HEK293 (cell line): ENCODE data around the gene PHF3.

ENCODE experiments used
- CTCF ChIA-PET: fragments of 350-600 bp; formaldehyde crosslinking; extraction: SDS; loops from one replicate; lab custom pipeline; 2021; ENCODE audit warnings: antibody characterized with exemption; lab: Yijun Ruan, JAX
- POLR2A ChIA-PET: fragments of 300-600 bp; formaldehyde crosslinking; extraction: SDS; loops from one replicate; lab custom pipeline; 2020; ENCODE audit warnings: antibody characterized with exemption, inconsistent platforms; lab: Yijun Ruan, JAX
- H3K27ac ChIP-seq: fragments of 200-500 bp; sonication (Bioruptor generic); 2 replicates; pipeline ENCODE4 v1.5.1; 2014; ENCODE audit warnings: low read depth, low read length, control low read depth, inconsistent platforms; ENCODE audit errors: extremely low read depth
- H3K36me3 ChIP-seq, 2 experiments: fragments of 200-500 bp in 1 of 2; sonication (Bioruptor generic) in 1 of 2; 1 replicate in 1 of 2; 2 replicates in 1 of 2; pipeline ENCODE4 v1.5.1; 2014 to 2017; ENCODE audit warnings: inconsistent platforms in 2 of 2, low read length in 2 of 2; ENCODE audit not compliant: control insufficient read depth in 2 of 2, insufficient read depth in 1 of 2
- H3K4me1 ChIP-seq: fragments of 200-500 bp; sonication (Bioruptor generic); 2 replicates; pipeline ENCODE4 v1.5.1; 2014; ENCODE audit warnings: mild to moderate bottlenecking, low read length, inconsistent platforms; ENCODE audit not compliant: control insufficient read depth, insufficient read depth
- H3K4me3 ChIP-seq: 2 replicates; pipeline ENCODE4 v1.5.1; 2011; ENCODE audit warnings: low read depth, mild to moderate bottlenecking, control low read depth, low read length, moderate library complexity
- H3K9me3 ChIP-seq: fragments of 200-500 bp; sonication (Bioruptor generic); 2 replicates; pipeline ENCODE4 v1.5.1; 2014; ENCODE audit warnings: low read depth, low read length, inconsistent platforms; ENCODE audit not compliant: control insufficient read depth, insufficient read depth
- ATF2 ChIP-seq: fragments of 450-650 bp; formaldehyde crosslinking; IDR thresholded peaks from 2 replicates; pipeline ENCODE4 v1.5.1; 2016; ENCODE audit warnings: missing biosample characterization, missing genetic modification characterization, low read depth
- BCL11A ChIP-seq: fragments of 450-650 bp; formaldehyde crosslinking; IDR thresholded peaks from 2 replicates; pipeline ENCODE4 v1.5.1; 2016; ENCODE audit warnings: low read depth, missing biosample characterization, missing genetic modification characterization
- BCL6B ChIP-seq: fragments of 450-650 bp; formaldehyde crosslinking; IDR thresholded peaks from 2 replicates; pipeline ENCODE4 v1.5.1; 2017; ENCODE audit warnings: missing biosample characterization, missing genetic modification characterization
- SCRT2 ChIP-seq: fragments of 450-650 bp; formaldehyde crosslinking; IDR thresholded peaks from 2 replicates; pipeline ENCODE4 v1.5.1; 2016; ENCODE audit warnings: missing biosample characterization, missing genetic modification characterization
- ZBTB1 ChIP-seq: fragments of 450-650 bp; formaldehyde crosslinking; IDR thresholded peaks from 2 replicates; pipeline ENCODE4 v1.5.1; 2016; ENCODE audit warnings: missing biosample characterization, missing genetic modification characterization
- ZBTB6 ChIP-seq: fragments of 450-650 bp; formaldehyde crosslinking; IDR thresholded peaks from 2 replicates; pipeline ENCODE4 v1.5.1; 2017; ENCODE audit warnings: missing biosample characterization, missing genetic modification characterization
- ZNF121 ChIP-seq: fragments of 450-650 bp; formaldehyde crosslinking; IDR thresholded peaks from 2 replicates; pipeline ENCODE4 v1.5.1; 2016; ENCODE audit warnings: missing biosample characterization, missing genetic modification characterization
- ZNF132 ChIP-seq: fragments of 450-650 bp; formaldehyde crosslinking; IDR thresholded peaks from 2 replicates; pipeline ENCODE4 v1.5.1; 2017; ENCODE audit warnings: missing biosample characterization, missing genetic modification characterization, borderline replicate concordance
- ZNF202 ChIP-seq: fragments of 450-650 bp; formaldehyde crosslinking; IDR thresholded peaks from 2 replicates; pipeline ENCODE4 v1.5.1; 2016; ENCODE audit warnings: missing biosample characterization, missing genetic modification characterization, borderline replicate concordance
- ZNF248 ChIP-seq: fragments of 450-650 bp; formaldehyde crosslinking; IDR thresholded peaks from 2 replicates; pipeline ENCODE4 v1.5.1; 2017; ENCODE audit warnings: missing biosample characterization, missing genetic modification characterization
- ZNF324 ChIP-seq: fragments of 450-650 bp; formaldehyde crosslinking; IDR thresholded peaks from 2 replicates; pipeline ENCODE4 v1.5.1; 2016; ENCODE audit warnings: missing biosample characterization, missing genetic modification characterization
- ZNF404 ChIP-seq: fragments of 450-650 bp; formaldehyde crosslinking; IDR thresholded peaks from 2 replicates; pipeline ENCODE4 v1.5.1; 2017; ENCODE audit warnings: missing biosample characterization, missing genetic modification characterization
- ZNF426 ChIP-seq: fragments of 450-650 bp; formaldehyde crosslinking; IDR thresholded peaks from 2 replicates; pipeline ENCODE4 v1.5.1; 2017; ENCODE audit warnings: missing biosample characterization, missing genetic modification characterization, mild to moderate bottlenecking, inconsistent platforms, moderate library complexity
- ZNF473 ChIP-seq: fragments of 450-650 bp; formaldehyde crosslinking; IDR thresholded peaks from 2 replicates; pipeline ENCODE4 v1.5.1; 2017; ENCODE audit warnings: missing biosample characterization, missing genetic modification characterization
- ZNF530 ChIP-seq: fragments of 450-650 bp; formaldehyde crosslinking; IDR thresholded peaks from 2 replicates; pipeline ENCODE4 v1.5.1; 2016; ENCODE audit warnings: low read depth, missing biosample characterization, missing genetic modification characterization
- ZNF558 ChIP-seq: fragments of 450-650 bp; formaldehyde crosslinking; IDR thresholded peaks from 2 replicates; pipeline ENCODE4 v1.5.1; 2016; ENCODE audit warnings: missing biosample characterization, missing genetic modification characterization
- ZNF560 ChIP-seq: fragments of 450-650 bp; formaldehyde crosslinking; IDR thresholded peaks from 2 replicates; pipeline ENCODE4 v1.5.1; 2017; ENCODE audit warnings: missing biosample characterization, missing genetic modification characterization, borderline replicate concordance
- ZNF585B ChIP-seq: fragments of 450-650 bp; formaldehyde crosslinking; IDR thresholded peaks from 2 replicates; pipeline ENCODE4 v1.5.1; 2016; ENCODE audit warnings: missing biosample characterization, missing genetic modification characterization
- ZNF629 ChIP-seq: fragments of 450-650 bp; formaldehyde crosslinking; IDR thresholded peaks from 2 replicates; pipeline ENCODE4 v1.5.1; 2017; ENCODE audit warnings: missing biosample characterization, missing genetic modification characterization
- ZNF645 ChIP-seq: fragments of 450-650 bp; formaldehyde crosslinking; IDR thresholded peaks from 2 replicates; pipeline ENCODE4; 2016; ENCODE audit warnings: missing biosample characterization, missing genetic modification characterization
- ZNF785 ChIP-seq: fragments of 450-650 bp; formaldehyde crosslinking; IDR thresholded peaks from 2 replicates; pipeline ENCODE4 v1.5.1; 2016; ENCODE audit warnings: missing biosample characterization, missing genetic modification characterization
- ZNF792 ChIP-seq: fragments of 450-650 bp; formaldehyde crosslinking; IDR thresholded peaks from 2 replicates; pipeline ENCODE4 v1.5.1; 2016; ENCODE audit warnings: missing biosample characterization, missing genetic modification characterization
- ZNF843 ChIP-seq: fragments of 450-650 bp; formaldehyde crosslinking; IDR thresholded peaks from 2 replicates; pipeline ENCODE4 v1.5.1; 2016; ENCODE audit warnings: missing biosample characterization, missing genetic modification characterization
- ZSCAN18 ChIP-seq: fragments of 450-650 bp; formaldehyde crosslinking; IDR thresholded peaks from 2 replicates; pipeline ENCODE4 v1.5.1; 2016; ENCODE audit warnings: missing biosample characterization, missing genetic modification characterization

The PHF3 gene

GRCh38 chr6:63635588-63636517 is at the start of gene PHF3 (continued):
- TF ChIP-seq BCL6B (no peak), ZNF792 (tag by site-specific recombination) (peak; percentile 20; the same call in 1 of the 2 replicates), ZNF530 (tag by site-specific recombination) (no peak), ZNF645 (no peak; the same call in 1 of the 2 replicates), ZNF404 (tag by site-specific recombination) (no peak), ZNF843 (tag by site-specific recombination) (peak; percentile 75)
- TF ChIP-seq, all 188 proteins: peak for 91

GRCh38 chr6:63589952-63590411 is 45.6 kb upstream of the PHF3 start:
- Histone ChIP-seq H3K4me1 (peaks cover 3% of the 10 kb centered on the region), H3K9me3 (no peaks in the 10 kb centered on the region), H3K36me3 (no peaks in the 10 kb centered on the region), H3K4me3 (no peak overlapping the region), H3K27ac (no peak overlapping the region)
- ChIA-PET POLR2A (no interaction called here), CTCF (no interaction called here)
- TF ChIP-seq ZNF426 (tag by site-specific recombination) (no peak), ZNF629 (peak; percentile 68; the same call in 1 of the 2 replicates), ZBTB6 (tag by site-specific recombination) (no peak), ATF2 (tag by site-specific recombination) (peak; percentile 92), ZNF121 (tag by site-specific recombination) (no peak), ZNF473 (tag by site-specific recombination) (no peak), ZNF785 (tag by site-specific recombination) (no peak), SCRT2 (tag by site-specific recombination) (no peak), ZNF202 (tag by site-specific recombination) (no peak)

GRCh38 chr6:63592886-63593285 is 42.7 kb upstream of the PHF3 start:
- no peaks in the 10 kb centered on the region for H3K36me3 ChIP-seq
- ChIA-PET POLR2A (interaction anchor here (1.4 kb wide), 1 partner anchor 19 kb away, joined by 4 read pairs; no protein-coding TSS in a partner anchor), CTCF (interaction anchor here (0.7 to 2.4 kb wide), 2 partner anchors 19 to 57 kb away, joined by 4 to 12 read pairs; no protein-coding TSS in a partner anchor)
- H3K4me3 ChIP-seq = no peak overlapping the region
- peaks cover 3% of the 10 kb centered on the region for H3K4me1 ChIP-seq
- no peak overlapping the region for H3K27ac ChIP-seq
- no peaks in the 10 kb centered on the region for H3K9me3 ChIP-seq
- TF ChIP-seq ZNF785 (tag by site-specific recombination) (no peak), ZNF558 (no peak), ZNF324 (tag by site-specific recombination) (no peak), BCL11A (tag by site-specific recombination) (no peak), ZNF585B (no peak), ZBTB1 (tag by site-specific recombination) (no peak), ATF2 (tag by site-specific recombination) (no peak), ZNF560 (no peak), ZNF132 (no peak), ZSCAN18 (tag by site-specific recombination) (no peak), ZNF248 (tag by site-specific recombination) (no peak)
